Measurements from ENCODE around the gene PTP4A2.

GRCh38 chr1:31904339-31905092 is 33.7 kb downstream of the PTP4A2 start:
- TF ChIP-seq, protein P1, sequence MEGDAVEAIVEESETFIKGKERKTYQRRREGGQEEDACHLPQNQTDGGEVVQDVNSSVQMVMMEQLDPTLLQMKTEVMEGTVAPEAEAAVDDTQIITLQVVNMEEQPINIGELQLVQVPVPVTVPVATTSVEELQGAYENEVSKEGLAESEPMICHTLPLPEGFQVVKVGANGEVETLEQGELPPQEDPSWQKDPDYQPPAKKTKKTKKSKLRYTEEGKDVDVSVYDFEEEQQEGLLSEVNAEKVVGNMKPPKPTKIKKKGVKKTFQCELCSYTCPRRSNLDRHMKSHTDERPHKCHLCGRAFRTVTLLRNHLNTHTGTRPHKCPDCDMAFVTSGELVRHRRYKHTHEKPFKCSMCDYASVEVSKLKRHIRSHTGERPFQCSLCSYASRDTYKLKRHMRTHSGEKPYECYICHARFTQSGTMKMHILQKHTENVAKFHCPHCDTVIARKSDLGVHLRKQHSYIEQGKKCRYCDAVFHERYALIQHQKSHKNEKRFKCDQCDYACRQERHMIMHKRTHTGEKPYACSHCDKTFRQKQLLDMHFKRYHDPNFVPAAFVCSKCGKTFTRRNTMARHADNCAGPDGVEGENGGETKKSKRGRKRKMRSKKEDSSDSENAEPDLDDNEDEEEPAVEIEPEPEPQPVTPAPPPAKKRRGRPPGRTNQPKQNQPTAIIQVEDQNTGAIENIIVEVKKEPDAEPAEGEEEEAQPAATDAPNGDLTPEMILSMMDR (conservative IDR thresholded peaks at IDR 0.05): no peak
- TF ChIP-seq EZH2 (IDR thresholded peaks at IDR 0.05; ENCODE audit: low read depth): no peak

Data from PC-9 (cell line).